Measurements from ENCODE around the gene TEX28.
A peak's percentile ranks its signal among the peaks of the same experiment; 100 is the strongest.
"Not testable (repeated sequence)": the region's sequence is repeated elsewhere in the genome, so short reads cannot be mapped to it uniquely, and the experiment has no call there.

TEX28 gene

DNA sequence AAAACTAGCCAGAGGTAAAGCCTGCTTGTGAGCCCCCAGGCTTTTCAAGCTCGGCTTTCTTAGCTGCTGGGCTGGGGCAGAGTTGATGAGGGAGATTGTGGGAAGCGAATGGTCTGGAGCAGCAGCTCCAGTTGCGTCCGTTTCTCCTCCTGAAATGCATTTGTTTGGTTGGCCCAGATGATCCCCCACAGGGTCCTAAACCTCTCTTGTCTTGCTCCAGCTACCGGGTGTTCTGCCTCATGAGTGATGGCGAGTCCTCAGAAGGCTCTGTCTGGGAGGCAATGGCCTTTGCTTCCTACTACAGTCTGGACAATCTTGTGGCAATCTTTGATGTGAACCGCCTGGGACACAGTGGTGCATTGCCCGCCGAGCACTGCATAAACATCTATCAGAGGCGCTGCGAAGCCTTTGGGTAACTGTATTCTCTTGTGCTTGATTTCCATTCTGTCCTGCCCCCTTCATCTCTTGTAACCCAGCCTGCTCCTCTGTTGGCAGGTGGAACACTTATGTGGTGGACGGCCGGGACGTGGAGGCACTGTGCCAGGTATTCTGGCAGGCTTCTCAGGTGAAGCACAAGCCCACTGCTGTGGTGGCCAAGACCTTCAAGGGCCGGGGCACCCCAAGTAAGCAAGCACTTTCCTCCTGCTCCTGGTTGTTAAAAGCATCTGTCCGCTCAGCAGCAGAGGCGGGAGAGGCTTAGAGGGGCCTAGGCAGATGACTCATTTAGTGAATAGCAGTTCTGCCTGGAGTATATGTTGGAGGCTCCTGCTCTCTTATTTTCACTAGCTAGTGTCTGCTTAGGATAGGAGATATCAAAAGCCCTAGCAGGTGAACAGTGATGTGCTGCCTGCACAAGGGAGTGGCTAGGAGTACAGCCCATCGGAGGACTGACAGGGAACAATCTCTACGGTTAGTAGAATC is 16.0 kb upstream of the TEX28 start:
- no peak for DNase-seq

DNA sequence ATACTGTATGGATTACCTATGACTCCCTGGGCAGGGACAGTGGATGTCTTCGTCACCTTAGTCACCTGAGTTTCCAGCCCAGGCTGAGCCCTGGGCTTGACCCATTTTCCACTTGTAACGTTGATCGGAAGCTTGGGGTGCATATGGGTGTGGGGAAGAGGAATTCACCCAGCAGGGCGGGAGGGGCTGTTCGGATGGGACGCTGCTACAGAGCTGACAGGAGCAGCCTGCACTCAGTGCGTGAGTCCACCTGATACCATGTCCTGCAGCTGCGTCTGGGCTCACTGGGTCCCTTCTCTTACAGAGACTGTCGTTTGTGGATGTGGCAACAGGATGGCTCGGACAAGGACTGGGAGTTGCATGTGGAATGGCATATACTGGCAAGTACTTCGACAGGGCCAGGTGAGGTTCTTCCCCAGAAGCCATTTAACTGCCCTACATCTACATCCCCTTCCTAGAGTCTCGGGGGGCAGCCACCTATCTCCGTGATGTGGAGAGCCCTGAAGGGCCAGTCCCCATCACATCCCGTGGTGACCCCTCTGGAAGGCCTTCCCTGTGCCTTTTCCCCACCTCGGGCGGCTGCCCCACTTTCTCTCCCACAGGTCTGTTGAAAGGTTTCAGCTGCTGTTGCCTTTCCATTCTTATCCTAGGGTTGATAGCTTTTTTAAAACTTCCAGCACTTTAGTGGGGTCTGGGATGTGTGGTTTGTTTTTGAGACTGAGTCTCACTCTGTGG is 14.3 kb upstream of the TEX28 start:
- DNase-seq, result no peak

DNA sequence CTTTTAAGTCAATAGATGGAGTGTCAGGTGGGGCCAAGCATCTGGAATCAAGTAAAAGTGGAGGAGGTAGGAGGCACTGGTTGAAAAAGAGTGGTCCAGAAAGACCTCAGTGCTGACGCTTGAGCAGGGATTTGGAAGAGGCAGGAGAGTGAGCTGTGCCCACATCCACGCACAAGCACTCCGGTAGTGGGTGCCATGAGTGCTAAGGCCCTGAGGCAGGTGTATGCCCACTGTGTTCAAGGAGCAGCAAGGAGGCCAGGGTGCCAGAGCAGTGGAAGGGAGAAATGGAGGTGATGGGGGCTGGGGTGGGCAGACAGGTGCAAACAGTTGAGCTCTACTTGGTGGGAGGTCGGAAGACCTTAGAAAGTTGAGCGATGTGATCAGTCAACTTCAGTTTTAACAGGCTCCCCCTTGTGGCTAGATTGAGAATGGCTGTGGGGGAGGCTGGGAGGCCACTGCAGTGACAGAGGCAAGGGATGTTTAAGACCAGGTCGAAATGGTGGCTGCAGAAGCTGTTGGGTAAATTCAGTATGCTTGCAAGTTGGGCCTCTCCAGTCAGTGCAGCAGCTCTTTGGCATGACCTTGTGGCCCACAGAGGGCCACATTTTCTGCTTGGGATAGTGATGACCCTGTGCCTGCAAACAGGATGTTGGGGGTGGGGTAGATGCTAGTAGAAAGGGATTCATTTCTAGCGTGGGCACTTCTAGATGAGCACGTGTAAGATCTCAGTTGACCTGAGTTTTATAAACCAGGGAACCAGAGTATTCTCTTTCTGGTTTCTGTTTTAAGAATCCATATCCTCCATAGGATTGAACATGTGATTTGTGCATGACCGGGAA is 13.4 kb upstream of the TEX28 start:
- DNase-seq, result peak; percentile 42

DNA sequence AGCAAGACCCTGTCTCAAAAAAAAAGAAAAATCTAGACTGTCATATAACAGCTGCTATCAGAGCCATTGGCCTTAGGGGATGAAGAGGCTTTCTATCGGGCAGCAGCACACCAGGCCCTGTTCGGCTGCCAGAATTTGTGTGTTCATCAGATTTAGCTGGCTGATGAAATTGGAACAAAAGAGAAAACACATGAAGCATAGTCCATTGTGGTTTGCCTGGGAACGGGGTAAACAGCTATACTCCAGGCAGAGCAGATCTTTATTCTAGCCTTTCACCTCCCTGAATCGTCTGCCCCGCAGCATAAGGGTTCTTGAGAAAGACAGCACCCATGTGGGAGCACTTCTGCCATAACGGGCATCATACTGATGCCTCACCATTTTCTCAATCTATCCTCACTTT is 12.3 kb upstream of the TEX28 start:
- DNase-seq, result no peak

DNA sequence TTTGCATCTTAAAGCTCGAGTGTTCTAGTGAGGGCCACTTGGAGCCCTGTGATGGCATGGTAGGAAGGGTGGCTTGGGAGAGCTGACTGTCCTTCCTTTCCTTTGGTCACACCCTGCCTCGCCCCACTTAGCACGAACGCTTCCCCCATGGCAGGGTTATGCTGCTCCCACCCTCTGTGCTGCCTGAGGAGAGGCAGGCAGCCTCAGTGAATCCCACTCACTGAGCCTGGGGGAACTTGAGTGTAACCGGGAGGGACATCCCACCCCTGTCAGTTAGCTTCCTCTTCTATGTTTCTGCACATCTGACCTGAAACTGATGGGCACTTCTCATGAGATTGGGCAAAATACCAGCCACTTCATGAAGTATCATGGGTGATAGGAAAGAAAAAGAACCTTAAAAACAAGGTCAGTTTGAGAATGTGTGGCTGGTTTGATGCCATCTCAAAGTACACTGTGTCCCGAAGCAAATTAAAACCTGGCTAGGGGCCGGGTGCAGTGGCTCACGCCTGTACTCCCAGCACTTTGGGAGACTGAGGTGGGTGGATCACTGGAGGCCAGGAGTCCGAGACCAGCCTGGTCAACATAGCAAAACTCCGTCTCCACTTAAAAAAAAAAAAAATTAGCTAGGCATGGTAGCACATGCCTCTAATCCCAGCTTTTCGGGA is 10.7 kb upstream of the TEX28 start:
- DNase-seq, result no peak

DNA sequence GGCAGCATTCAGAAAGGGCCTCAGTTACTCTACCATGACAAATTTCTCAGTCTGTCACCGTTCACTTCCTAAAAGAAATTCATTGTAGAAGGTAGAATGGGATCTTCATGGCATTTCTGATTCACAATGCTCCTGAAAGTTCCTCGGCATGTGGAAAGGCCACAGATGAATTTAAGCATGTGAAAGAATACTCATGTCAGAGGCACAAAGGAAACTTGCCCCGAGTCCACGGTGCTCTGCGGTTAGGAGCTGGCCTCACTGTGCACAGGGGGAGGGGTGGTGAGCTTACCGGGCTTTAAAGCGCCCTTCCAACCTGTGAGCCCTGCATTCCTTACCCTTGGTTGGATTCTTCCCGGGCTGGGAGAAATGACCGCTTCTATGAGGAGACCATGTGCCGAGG is 9.9 kb upstream of the TEX28 start:
- no peak for DNase-seq

DNA sequence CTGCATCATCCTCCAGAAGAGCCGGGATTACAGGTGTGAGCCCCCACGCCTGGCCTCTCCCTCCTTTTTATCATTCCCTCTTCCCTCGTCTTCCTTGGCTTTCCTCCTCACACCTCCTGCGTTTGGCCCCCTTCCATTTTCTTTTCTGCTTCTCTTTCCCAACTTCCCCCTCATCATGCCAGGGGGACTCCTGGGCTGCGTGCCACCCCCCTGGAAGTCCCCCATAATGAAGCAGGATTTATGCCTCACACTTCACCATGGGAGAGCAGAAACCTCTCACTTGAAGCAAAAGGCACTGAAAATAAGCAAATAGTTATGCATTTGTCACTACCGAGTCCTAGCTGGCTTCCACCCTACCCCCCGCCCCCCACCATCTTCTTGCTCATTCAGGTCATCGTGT is 8.6 kb upstream of the TEX28 start:
- DNase-seq, result no peak

DNA sequence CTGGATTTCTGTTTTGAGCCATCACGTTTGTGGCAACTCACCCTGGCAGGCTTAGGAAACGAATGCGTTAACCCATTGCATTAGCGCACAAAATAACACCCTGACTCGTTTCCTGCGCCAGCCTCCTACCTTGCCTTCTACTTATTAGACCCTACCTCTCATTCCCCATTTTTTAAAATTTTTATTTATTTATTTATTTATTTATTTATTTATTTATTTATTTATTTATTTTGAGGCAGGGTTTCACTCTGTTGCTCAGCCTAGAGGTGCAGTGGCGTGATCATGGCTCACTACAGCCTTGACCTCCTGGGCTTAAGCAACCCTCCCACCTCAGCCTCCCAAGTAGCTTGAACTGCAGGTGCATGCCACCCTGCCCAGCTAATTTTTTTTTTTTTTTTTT is 8.1 kb upstream of the TEX28 start:
- not testable (repeated sequence) for DNase-seq

DNA sequence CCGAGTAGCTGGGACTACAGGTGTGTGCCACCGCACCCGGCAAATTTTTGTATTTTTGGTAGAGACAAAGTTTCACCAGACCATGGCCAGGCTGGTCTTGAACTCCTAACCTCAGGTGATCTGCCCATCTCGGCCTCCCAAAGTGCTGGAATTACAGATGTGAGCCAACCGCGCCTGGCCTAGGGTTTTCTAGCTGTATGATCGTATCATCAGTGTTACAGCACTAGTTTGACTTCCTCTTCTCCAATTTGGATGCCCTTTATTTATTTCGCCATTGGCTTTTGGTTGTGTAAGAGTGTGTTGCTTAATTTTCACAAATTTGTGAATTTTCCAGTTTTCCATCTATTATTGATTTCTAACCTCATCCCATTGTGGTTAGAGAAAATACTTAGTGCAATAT is 5.9 kb upstream of the TEX28 start:
- DNase-seq, result no peak

DNA sequence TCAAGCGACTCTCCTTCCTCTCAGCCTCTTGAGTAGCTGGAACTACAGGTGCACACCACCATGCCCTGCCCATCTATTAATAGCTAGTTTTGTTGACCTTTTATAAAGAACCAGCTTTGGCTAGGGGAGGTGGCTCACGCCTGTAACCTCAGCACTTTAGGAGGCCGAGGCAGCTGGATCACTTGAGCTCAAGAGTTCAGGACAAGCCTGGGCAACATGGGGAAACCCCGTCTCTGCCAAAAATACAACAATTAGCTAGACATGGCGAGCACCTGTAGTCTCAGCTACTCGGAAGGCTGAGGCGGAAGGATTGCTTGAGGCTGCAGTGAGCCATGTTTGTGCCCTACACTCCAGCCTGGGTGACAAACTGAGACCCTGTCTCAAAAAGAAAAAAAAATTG is 3.4 kb upstream of the TEX28 start:
- DNase-seq, result no peak

DNA sequence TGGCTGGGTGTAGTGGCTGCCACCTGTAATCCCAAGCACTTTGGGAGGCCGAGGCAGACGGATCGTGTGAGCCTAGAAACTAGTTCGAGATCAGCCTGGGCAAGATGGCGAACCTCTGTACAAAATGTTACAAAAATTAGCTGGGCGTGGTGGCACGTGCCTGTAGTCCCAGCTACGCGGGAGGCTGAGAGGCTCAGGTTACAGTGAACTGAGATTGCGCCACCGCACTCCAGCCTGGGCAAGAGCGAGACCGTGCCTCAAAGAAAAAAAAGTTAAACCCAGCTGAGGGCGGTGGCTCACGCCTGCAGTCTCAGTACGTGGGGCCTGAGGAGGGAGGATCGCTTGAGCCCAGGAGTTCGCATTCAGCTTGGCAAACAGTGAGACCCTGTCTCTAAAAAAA is 1.8 kb upstream of the TEX28 start:
- no peak for DNase-seq

DNA sequence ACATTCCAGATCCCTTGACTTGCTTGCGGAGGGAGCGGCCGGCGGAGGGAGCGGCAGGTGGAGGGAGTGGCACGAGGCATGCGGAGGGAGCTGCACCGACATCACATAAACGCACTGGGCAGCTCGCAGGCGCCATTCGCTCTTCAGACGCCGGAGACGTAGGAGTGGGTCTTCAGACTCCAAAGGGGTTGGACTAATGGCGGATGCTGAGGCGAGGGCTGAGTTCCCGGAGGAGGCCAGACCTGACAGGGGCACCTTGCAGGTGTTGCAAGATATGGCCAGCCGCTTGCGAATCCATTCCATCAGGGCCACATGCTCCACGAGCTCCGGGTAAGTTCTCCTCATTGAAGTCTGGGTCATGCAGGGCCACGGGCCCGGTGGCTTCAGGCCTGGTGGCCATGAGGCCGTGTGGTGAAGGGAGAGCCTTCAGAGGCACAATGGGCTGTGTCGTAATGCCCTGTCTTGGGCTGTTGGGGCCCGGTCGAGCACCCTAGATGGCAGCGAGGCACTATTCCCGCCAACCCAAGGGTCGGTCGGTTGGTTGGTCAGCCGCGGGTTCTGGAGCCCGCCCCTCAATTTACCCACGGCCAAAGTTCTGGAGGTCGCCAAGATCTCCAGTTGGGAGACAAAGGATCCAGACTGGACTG is 863 bp upstream of the TEX28 start, which contains the start of gene TKTL1:
Gene TKTL1 (plus strand): TSS at position 132 of the 647 bp plus-strand sequence. CDS start 65 bp downstream, at position 197.
- no peak for DNase-seq

DNA sequence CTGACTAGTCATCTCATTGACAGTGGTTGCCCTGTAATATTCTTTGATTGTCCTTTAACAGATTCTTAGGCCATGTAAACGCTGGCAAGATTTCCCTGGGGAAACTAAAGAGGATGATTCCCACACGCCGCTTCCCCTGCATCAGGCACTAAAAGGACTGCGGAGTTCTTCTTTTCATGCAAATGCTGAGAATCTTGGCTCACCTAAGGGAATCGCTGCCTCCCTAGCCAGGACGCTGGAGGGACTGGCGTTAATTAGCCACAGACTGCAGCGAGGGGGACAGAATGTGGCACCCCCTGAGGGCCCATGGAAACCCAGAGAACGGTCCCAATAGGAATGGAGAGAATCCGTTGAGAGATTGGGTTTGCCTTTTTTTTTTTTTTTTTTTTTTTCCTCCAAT is 8.5 kb downstream of the TEX28 start:
- not testable (repeated sequence) for DNase-seq

DNA sequence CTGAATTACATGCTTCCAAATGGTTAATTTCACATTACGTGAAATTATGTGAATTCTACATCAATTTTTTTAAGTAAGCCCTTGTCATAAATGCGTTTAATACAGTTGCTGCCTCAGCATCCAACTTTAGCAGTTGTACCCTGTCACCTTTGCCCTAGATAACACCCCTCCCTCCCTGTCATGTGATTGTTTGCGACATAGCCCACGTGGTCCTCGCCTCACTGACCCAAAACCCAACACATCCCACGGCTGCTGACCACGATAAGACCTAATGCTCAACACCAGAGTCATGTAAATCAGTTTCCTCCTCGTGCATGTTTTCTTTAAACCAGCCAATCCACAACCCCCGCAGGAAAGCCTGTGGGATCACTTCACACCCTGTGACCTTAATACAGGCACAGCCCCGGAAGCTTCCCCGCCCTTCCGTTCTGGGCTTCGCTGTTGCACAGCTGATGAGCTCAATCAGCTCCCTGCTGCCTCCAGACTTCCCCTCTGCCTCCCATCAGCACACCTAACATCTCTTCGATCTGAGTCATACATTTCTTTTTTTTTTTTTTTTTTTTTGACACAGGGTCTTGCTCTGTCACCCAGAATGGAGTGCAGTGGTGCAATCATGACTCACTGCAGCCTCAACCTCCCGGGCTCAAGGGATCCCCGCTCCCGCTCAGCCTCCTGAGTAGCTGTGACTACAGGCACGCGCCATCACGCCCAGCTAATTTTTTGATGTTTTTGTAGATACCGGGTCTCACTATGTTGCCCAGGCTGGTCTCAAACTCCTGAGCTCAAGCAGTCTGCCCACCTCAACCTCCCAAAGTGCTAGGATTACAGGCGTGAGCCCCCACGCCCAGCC is 10.2 kb downstream of the TEX28 start:
- not testable (repeated sequence) for DNase-seq

DNA sequence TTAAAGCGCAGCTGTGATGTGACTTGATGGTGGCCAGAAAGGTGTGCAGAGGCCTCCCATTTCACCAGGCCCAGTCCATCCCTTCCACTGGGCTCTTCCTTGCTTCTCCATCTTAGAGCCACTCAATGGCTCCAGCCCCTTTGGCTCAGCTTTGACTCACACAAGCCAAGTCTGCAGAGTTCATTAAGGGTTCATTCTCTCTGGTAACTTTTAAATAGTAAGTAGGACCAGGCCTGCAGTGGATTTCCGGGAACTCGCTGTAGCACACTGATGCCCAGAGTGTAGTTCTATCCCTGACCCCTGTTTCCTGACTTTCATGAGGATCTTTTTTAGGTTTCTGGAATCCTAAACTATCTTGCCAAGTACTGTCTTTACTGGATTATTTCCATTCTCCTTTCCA is 25.7 kb downstream of the TEX28 start:
- not testable (repeated sequence) for DNase-seq

DNA sequence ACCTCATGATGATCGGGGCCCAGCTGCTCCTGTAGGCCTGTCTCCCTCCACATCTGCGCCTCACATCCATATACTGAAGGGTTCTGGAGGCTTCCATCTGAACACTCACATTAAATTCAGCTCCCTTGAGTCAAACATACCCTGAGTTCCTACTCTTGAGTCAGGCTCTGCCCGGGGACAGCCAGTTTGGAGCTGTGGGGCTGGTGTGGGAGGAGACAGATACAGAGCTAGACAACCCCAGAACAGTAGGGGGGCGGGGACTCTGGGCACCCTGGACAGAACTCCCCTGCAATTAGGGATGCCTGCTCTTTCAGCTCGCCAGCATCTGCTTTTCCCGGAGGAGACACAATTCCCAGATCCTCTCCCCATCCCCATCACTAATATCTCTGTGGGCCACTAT is 31.9 kb downstream of the TEX28 start:
- not testable (repeated sequence) for DNase-seq

DNA sequence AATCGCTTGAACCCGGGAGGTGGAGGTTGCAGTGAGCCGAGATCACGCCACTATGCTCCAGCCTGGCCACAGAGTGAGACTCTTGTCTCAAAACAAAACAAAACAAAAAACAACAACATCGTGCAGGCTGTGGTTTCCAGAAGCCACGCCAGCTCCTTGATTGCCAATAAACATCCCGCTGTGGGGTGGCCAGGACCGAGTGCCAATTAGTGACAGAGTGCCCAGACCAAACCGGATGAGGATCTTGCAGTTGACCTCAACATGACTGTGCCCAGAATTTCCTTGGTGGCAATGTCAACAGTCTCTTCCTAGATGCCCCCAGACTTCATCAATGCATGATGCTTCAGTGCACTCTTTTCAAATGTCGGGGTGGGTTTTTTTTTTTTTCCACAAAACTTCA is 36.2 kb downstream of the TEX28 start:
- not testable (repeated sequence) for DNase-seq

DNA sequence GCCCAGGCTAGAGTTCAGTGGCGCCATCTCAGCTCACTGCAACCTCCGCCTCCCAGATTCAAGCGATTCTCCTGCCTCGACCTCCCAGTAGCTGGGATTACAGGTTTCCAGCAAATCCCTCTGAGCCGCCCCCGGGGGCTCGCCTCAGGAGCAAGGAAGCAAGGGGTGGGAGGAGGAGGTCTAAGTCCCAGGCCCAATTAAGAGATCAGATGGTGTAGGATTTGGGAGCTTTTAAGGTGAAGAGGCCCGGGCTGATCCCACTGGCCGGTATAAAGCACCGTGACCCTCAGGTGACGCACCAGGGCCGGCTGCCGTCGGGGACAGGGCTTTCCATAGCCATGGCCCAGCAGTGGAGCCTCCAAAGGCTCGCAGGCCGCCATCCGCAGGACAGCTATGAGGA is 37.6 kb downstream of the TEX28 start, which contains the start of gene OPN1MW3:
Gene OPN1MW3 (plus strand): TSS at position 301 of the 400 bp plus-strand sequence. CDS start 38 bp downstream, at position 339.
- not testable (repeated sequence) for DNase-seq

DNA sequence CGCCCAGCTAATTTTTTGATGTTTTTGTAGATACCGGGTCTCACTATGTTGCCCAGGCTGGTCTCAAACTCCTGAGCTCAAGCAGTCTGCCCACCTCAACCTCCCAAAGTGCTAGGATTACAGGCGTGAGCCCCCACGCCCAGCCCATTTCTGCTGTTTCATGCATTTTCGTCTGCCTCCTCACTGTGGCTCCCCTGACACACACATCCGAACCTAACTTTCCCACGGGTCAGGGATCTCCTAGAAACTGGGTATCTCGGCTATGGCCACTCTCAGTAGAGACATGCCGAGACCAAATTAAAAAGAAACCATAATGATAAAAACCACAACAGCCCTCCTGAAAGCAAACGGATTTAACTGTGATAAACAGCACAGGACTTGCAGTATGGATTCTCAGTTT is 46.8 kb downstream of the TEX28 start:
- DNase-seq, result not testable (repeated sequence)

DNA sequence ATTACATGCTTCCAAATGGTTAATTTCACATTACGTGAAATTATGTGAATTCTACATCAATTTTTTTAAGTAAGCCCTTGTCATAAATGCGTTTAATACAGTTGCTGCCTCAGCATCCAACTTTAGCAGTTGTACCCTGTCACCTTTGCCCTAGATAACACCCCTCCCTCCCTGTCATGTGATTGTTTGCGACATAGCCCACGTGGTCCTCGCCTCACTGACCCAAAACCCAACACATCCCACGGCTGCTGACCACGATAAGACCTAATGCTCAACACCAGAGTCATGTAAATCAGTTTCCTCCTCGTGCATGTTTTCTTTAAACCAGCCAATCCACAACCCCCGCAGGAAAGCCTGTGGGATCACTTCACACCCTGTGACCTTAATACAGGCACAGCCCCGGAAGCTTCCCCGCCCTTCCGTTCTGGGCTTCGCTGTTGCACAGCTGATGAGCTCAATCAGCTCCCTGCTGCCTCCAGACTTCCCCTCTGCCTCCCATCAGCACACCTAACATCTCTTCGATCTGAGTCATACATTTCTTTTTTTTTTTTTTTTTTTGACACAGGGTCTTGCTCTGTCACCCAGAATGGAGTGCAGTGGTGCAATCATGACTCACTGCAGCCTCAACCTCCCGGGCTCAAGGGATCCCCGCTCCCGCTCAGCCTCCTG is 47.4 kb downstream of the TEX28 start:
- DNase-seq, result not testable (repeated sequence)

Measured in fibroblast of skin of back (primary cell).